Measurements from ENCODE around the gene HMCN2.

Gene HMCN2

DNA sequence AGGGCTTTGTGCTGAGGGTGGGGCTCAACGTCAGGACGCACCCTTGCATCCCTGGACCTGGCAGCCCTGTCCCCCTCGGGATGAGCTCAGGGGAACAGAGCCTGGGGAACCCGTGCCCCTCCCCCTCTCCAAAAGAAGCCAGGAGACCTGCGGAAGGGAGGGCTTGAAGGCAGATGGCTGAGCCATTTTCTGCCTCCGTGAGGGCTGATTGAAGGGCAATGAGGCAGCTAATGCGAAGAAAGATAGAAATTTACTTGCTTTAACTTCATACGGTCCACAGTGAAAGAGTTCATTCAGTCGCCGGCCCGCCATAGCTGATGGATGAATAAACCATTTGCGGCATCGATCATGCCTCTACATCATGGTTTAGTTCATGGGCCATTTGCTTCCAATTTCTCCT, 208.0 kb downstream of the HMCN2 start:
- TF ChIP-seq, protein P1, sequence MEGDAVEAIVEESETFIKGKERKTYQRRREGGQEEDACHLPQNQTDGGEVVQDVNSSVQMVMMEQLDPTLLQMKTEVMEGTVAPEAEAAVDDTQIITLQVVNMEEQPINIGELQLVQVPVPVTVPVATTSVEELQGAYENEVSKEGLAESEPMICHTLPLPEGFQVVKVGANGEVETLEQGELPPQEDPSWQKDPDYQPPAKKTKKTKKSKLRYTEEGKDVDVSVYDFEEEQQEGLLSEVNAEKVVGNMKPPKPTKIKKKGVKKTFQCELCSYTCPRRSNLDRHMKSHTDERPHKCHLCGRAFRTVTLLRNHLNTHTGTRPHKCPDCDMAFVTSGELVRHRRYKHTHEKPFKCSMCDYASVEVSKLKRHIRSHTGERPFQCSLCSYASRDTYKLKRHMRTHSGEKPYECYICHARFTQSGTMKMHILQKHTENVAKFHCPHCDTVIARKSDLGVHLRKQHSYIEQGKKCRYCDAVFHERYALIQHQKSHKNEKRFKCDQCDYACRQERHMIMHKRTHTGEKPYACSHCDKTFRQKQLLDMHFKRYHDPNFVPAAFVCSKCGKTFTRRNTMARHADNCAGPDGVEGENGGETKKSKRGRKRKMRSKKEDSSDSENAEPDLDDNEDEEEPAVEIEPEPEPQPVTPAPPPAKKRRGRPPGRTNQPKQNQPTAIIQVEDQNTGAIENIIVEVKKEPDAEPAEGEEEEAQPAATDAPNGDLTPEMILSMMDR (conservative IDR thresholded peaks at IDR 0.05; ENCODE audit: low read depth, low read length): no peak
- DNase-seq (ENCODE audit: low read depth): no peak
- H3K4me3 ChIP-seq (ENCODE audit: low read length): no peak overlapping the region

GRCh38 chr9:130474106-130474505, 208.5 kb downstream of the HMCN2 start:
- DNase-seq (ENCODE audit: low read depth): no peak
- no peak overlapping the region for H3K4me3 ChIP-seq (ENCODE audit: low read length)
- TF ChIP-seq, protein P1 (conservative IDR thresholded peaks at IDR 0.05; ENCODE audit: low read depth, low read length): no peak

DNA sequence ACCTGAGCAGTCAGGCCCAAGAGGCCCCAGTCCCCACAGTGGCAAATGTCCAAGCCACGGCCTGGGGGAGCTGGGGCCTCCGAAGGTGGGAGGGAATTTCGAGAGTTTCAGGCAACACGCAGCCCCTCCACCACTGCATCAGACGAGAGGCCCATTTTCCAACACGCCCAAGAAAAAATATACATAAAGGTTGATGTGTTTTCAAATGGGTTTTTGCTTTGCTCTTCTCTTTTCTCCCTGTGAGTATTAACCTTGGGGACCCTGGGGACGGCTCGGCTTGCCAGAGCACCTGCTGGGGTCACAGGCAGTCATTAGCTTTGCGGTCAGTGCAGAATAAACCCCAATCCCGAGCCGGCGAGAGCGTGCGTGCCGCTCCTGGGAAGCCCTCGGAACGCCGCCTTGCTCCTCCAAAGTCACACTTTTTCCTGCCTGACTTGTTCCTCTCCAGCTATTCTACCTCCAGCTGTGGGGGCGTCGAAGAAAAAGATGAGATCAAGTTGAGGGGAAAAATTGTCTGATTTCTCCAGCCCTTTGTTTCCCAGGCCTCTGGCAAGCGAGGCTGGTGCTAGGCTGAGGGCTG, 210.7 kb downstream of the HMCN2 start:
- TF ChIP-seq, protein P1 (conservative IDR thresholded peaks at IDR 0.05; ENCODE audit: low read depth, low read length): no peak
- DNase-seq (ENCODE audit: low read depth): no peak
- no peak overlapping the region for H3K4me3 ChIP-seq (ENCODE audit: low read length)

GRCh38 chr9:130477564-130477963, 212.0 kb downstream of the HMCN2 start:
- no peak for DNase-seq (ENCODE audit: low read depth)
- TF ChIP-seq, protein P1 (conservative IDR thresholded peaks at IDR 0.05; ENCODE audit: low read depth, low read length): no peak
- no peak overlapping the region for H3K4me3 ChIP-seq (ENCODE audit: low read length)

DNA sequence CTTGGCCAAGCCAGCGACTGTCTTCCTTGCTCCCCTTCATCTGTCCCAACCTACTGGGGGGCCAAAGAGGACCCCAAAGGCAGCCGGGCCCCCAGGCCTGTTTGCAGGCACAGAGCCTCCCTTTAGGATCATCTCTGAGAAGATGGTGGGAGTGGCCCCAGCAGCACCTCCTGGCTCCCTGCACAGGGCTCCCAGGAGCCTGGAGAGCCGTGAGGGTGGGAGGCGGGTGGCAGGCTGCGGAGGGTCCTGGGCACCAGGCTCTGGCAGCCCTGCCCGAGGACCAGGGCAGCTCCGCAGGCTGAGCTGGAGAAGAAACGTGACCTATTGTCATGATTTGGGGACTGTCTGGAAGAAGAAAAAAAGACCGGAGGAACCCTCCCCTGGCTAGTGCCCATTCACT, 212.6 kb downstream of the HMCN2 start:
- no peak for DNase-seq (ENCODE audit: low read depth)
- TF ChIP-seq, protein P1 (conservative IDR thresholded peaks at IDR 0.05; ENCODE audit: low read depth, low read length): no peak
- no peak overlapping the region for H3K4me3 ChIP-seq (ENCODE audit: low read length)

DNA sequence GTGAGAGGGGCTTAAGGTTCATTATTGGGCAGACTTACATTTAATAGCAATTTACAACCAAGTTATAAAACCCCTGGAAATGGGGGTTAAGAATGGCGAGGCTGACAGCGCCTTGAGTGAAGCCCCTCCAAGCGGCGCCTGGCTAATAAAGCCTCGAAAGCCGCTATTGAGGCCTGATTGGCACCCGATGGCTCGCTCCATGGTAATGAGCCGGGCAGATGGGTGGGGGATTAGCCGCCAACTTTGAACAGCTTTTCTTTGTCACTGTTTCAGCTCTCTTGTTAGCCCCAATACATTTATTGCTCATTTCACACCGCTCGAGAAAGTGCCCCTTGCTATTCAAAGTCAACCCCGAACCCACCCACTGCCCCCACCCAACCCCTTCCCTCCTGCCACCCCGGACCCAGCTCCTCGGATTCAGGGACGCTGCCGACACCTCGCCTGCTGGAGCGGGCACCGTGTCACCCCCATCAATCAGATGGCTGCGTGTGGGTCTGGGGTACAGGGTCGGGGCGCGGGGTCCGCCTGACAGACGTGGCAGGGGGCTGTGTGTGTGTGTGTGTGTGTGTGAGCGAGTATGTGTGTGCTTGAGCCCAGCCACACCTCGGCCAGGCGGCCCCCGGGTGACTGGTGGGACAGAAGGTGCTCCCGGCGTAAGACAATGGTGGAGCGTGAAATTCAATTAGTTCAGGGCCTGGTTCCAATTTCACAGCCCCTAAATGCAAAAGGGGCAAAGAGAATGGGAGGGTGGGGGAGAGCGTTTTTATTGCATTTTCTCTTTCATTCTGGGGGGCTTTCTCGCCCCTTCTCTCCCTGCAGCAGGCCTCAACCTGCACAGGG, 213.4 kb downstream of the HMCN2 start:
- TF ChIP-seq, protein P1 (conservative IDR thresholded peaks at IDR 0.05; ENCODE audit: low read depth, low read length): no peak
- no peak overlapping the region for H3K4me3 ChIP-seq (ENCODE audit: low read length)

DNA sequence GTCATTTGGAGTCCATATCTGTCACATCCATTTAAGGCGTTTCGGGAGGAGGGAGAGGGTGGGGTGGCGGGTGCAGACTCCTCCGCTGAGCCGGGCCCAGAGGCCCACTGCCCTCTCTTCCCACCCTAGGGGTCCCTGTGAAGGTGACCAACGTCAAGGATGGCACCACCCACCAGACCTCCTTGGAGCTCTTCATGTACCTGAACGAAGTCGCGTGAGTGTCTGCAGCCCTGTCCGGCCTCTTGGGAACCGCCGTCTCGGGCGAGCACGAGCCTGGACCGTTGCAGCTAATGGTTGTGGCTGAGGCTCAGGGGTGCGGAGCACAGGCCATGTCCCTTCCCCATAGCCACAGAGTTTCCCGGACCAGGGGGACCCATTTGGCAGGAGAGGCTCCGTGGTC, 214.0 kb downstream of the HMCN2 start:
- TF ChIP-seq, protein P1 (conservative IDR thresholded peaks at IDR 0.05; ENCODE audit: low read depth, low read length): no peak
- no peak for DNase-seq (ENCODE audit: low read depth)
- H3K4me3 ChIP-seq (ENCODE audit: low read length): no peak overlapping the region

More for the DNA sequence above, 213.4 kb downstream of the HMCN2 start:
- DNase-seq (ENCODE audit: low read depth): no peak

All from retinal pigment epithelial cell (primary cell).